Testis (tissue), 2 donors: ENCODE results near the gene PCCA.

Source experiments
- CTCF ChIP-seq, 3 experiments: fragments of 450-650 bp in 2 of 3; fragments of 200-600 bp in 1 of 3; sonication (generic) in 1 of 3; IDR thresholded peaks; one replicate each; pipeline ENCODE4 v1.5.1; 2016 to 2019; ENCODE audit warnings: antibody characterized with exemption in 3 of 3, mild to moderate bottlenecking in 2 of 3, moderate library complexity in 1 of 3
- POLR2A ChIP-seq: fragments of 450-650 bp; IDR thresholded peaks from one replicate; pipeline ENCODE4 v1.6.1; 2017; ENCODE audit warnings: antibody characterized with exemption, mild to moderate bottlenecking, moderate library complexity

GRCh38 chr13:100387416-100387815, 298.5 kb downstream of the PCCA start:
- TF ChIP-seq CTCF (IDR thresholded peaks at IDR 0.05): no peak
- TF ChIP-seq POLR2A: no peak
